Measurements from ENCODE around the gene ATP5F1B. TPM values are rescaled to one million over a fixed set of nuclear protein-coding genes. Genes with fewer than 3 reads are reported as not detected.

ATP5F1B gene
- total and polyA plus RNA-seq, 2 donors from 2014 or later: 568 to 1,584 TPM

- H3K4me3 ChIP-seq (ENCODE audit: low read length in 3 of 3): peak overlapping the region in 2 of 3 donors; percentile 18 to 53
- TF ChIP-seq, protein P1, sequence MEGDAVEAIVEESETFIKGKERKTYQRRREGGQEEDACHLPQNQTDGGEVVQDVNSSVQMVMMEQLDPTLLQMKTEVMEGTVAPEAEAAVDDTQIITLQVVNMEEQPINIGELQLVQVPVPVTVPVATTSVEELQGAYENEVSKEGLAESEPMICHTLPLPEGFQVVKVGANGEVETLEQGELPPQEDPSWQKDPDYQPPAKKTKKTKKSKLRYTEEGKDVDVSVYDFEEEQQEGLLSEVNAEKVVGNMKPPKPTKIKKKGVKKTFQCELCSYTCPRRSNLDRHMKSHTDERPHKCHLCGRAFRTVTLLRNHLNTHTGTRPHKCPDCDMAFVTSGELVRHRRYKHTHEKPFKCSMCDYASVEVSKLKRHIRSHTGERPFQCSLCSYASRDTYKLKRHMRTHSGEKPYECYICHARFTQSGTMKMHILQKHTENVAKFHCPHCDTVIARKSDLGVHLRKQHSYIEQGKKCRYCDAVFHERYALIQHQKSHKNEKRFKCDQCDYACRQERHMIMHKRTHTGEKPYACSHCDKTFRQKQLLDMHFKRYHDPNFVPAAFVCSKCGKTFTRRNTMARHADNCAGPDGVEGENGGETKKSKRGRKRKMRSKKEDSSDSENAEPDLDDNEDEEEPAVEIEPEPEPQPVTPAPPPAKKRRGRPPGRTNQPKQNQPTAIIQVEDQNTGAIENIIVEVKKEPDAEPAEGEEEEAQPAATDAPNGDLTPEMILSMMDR (IDR thresholded peaks at IDR 0.05; ENCODE audit: borderline replicate concordance, extremely low read depth, insufficient read depth): no peak
- H3K9me3 ChIP-seq (ENCODE audit: control insufficient read depth in 2 of 3, insufficient read depth in 1 of 3, low read length in 3 of 3): no peaks in the 10 kb centered on the region
- H3K9ac ChIP-seq (ENCODE audit: low read length in 3 of 3): peak overlapping the region in 2 of 3 donors; percentile 44 to 66
- intact Hi-C loops (cut with DNase I): no loop called here
- DNase-seq (peak in 2 of 5 donors; percentile 7 to 49), FAIRE-seq (no peak)
- H3K27ac ChIP-seq (ENCODE audit: low read depth in 2 of 2, low read length in 2 of 2): peak overlapping the region; percentile 68 to 75
- no peaks in the 10 kb centered on the region for H3K27me3 ChIP-seq (ENCODE audit: control insufficient read depth, insufficient read depth, low read length)
- peaks cover 0 to 49% (median 26%) of the 10 kb centered on the region in 3 donors for H3K4me1 ChIP-seq (ENCODE audit: control insufficient read depth in 2 of 3, insufficient read depth in 2 of 3, low read depth in 1 of 3, low read length in 3 of 3)
- peaks cover 1 to 5% (median 3%) of the 10 kb centered on the region in 3 donors for H3K36me3 ChIP-seq (ENCODE audit: control insufficient read depth in 2 of 3, insufficient read depth in 3 of 3, low read length in 3 of 3)
These were observed 12.9 kb downstream of the ATP5F1B start for GRCh38 chr12:56632701-56633467.

DNA sequence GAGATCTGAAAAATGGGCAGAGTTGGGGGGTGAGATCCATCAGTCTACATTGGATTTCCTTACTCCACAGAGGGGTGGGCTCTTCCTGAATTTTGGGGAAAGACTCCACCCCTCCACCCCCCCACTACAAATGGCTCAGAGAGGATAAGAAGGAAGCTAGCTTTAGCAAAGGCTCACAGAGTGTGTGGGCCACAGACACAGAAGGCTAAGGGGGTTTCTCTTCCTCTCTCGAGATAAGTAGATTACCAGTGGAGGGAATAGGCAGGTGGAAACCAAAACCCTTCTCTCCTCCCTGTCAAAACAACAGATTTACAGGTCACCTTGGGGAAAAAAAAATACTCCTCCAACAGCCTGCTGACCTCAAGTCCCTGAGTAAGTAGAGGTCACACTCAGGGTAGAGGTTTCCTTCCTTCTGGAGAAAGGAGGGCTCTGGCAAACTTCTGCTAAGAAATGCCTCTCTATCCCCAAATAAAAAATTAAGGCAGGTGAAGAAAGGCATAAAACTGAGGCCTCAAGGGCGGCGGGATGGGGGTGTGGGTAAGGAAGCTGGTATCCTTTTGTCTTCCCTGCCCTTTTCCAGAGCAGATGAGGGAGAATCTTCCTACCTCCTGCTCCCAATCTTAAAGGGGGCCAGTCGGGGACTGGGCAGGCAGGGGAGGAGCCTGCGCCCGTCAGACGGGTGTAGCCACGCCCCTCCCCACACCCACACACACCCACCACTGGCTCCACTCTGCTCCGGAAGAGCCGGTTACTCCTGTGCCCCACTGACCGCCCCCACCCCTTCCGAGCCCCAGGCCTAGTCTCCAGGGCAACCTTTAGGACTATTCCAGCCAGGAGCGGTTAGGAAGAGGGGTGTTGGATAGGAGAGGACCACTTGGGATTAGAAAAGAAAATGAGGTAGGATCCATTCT is 13.7 kb downstream of the ATP5F1B start:
- Histone ChIP-seq H3K27me3 (ENCODE audit: control insufficient read depth, insufficient read depth, low read length) (no peaks in the 10 kb centered on the region), H3K27ac (ENCODE audit: low read depth in 2 of 2, low read length in 2 of 2) (peak overlapping the region; percentile 68 to 75), H3K9me3 (ENCODE audit: control insufficient read depth in 2 of 3, insufficient read depth in 1 of 3, low read length in 3 of 3) (no peaks in the 10 kb centered on the region), H3K4me3 (ENCODE audit: low read length in 3 of 3) (peak overlapping the region in 2 of 3 donors; percentile 18 to 53), H3K36me3 (ENCODE audit: control insufficient read depth in 2 of 3, insufficient read depth in 3 of 3, low read length in 3 of 3) (no peaks in the 10 kb centered on the region), H3K9ac (ENCODE audit: low read length in 3 of 3) (peak overlapping the region in 2 of 3 donors; percentile 44 to 66), H3K4me1 (ENCODE audit: control insufficient read depth in 2 of 3, insufficient read depth in 2 of 3, low read depth in 1 of 3, low read length in 3 of 3) (peaks cover 0 to 44% (median 23%) of the 10 kb centered on the region in 3 donors)
- FAIRE-seq (no peak), DNase-seq (peak; percentile 69 to 91 (median 81))
- TF ChIP-seq, protein P1 (IDR thresholded peaks at IDR 0.05; ENCODE audit: borderline replicate concordance, extremely low read depth, insufficient read depth): no peak
- intact Hi-C loops (cut with DNase I): no loop called here

GRCh38 chr12:56630180-56630632 is 15.6 kb downstream of the ATP5F1B start, which contains the start of gene BAZ2A:
Gene BAZ2A (minus strand): TSS chr12:56630326. CDS start chr12:56617530, 12,796 bp downstream.
- intact Hi-C loops (cut with DNase I): no loop called here
- no peaks in the 10 kb centered on the region for H3K27me3 ChIP-seq (ENCODE audit: control insufficient read depth, insufficient read depth, low read length)
- no peaks in the 10 kb centered on the region for H3K9me3 ChIP-seq (ENCODE audit: control insufficient read depth in 2 of 3, insufficient read depth in 1 of 3, low read length in 3 of 3)
- peak within 1 kb of the TSS; percentile 75 to 97 (median 94) for H3K4me3 ChIP-seq (ENCODE audit: low read length in 3 of 3)
- peaks cover 0 to 37% (median 26%) of the 10 kb centered on the region in 3 donors for H3K4me1 ChIP-seq (ENCODE audit: control insufficient read depth in 2 of 3, insufficient read depth in 2 of 3, low read depth in 1 of 3, low read length in 3 of 3)
- DNase-seq: peak; percentile 92 to 97 (median 96)
- peak within 1 kb of the TSS; percentile 90 to 93 for H3K27ac ChIP-seq (ENCODE audit: low read depth in 2 of 2, low read length in 2 of 2)
- TF ChIP-seq, protein P1 (IDR thresholded peaks at IDR 0.05; ENCODE audit: borderline replicate concordance, extremely low read depth, insufficient read depth): no peak
- H3K9ac ChIP-seq (ENCODE audit: low read length in 3 of 3): peak within 1 kb of the TSS; percentile 92 to 96 (median 93)
- H3K36me3 ChIP-seq (ENCODE audit: control insufficient read depth in 2 of 3, insufficient read depth in 3 of 3, low read length in 3 of 3): peaks cover 0 to 5% (median 0%) of the 10 kb centered on the region in 3 donors
- no peak for FAIRE-seq

All from kidney (tissue), 14 donors.